GM15510 (cell line): ENCODE results near the gene CRMP1.

ENCODE experiments used
- POLR2A ChIP-seq: IDR thresholded peaks from 3 replicates; pipeline ENCODE4 v1.6.1; 2011; ENCODE audit warnings: borderline replicate concordance; ENCODE audit not compliant: insufficient read length; ENCODE audit errors: extremely low read depth

CRMP1 gene

DNA sequence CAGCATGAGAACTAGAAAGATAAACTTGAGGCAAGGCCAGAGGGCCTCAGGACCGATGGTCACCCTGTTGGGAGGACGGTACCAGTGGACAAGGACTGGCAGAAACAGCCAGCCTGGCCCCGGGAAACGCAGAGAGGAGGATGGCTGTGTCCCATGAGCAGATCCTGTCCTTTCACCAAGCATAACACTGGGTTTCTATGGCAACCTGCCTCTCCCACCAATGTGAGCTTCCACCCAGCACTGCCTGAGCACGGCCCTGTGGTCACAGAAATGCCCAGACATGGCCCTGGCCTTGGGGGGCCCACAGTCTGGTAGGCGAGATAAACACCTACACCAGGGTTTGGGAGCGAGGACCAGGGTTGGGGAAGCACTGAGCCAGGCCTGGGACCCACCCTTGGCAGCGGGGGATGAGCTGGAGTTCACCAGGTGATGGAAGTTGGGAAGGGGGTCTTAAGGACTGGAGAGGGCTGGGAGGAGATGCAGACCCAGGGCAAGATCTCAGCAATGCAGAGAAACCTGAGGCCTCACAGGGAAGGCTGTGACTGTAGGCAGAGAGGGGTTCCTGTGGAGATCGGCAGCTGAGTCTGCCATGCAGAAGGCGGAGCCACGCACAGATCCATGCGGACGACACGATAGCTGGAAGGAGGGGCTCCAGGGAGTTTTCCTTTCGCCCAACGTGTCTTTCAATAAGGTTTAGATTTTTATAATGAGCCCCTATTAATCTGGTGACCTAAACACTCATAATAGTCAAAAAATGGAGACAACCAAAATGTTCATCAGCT lies 32.7 kb upstream of the CRMP1 start:
- no peak for TF ChIP-seq POLR2A

- no peak for TF ChIP-seq POLR2A
These were observed 31.7 kb upstream of the CRMP1 start for GRCh38 chr4:5924461-5925125.

DNA sequence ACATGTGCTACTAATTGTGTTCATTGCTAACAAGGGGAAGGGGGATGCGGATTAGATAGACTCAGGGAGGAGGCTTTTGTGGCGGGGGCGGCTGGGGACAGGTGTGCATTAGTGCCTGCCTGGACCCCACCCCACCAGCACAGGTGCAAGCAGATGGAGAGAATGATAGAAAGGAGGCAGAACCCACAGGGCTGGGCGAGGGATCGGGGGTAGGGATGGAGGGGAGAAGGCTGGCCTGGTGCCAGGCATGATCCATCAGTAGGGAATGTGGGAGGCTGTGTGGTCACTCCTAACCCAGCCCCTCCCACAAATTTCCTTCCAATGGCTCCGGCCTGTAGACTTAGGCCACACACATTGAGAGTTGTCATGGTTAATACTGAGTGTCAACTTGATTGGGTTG lies 30.5 kb upstream of the CRMP1 start:
- TF ChIP-seq POLR2A, result no peak

- TF ChIP-seq POLR2A, result no peak
These were observed 29.7 kb upstream of the CRMP1 start for GRCh38 chr4:5922556-5922955.

DNA sequence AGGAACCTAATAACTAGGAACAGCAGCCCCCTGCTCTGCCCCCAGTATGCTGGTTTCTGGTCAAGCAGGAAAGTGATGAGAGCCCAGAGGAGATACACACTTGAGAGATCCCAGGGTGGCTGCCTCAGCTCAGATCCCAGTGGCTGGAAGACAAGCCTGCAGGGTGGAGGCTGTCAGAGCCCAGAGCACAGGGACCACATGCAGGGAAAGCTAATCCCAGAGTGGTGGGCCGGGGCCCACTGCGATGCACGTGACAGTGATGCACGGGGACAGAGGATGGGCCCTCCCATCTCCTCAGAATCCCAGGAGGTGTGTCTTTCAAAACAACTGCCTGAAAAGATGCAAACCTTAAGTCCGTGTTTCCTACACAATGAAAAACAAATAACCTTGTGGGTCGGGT lies 29.1 kb upstream of the CRMP1 start:
- no peak for TF ChIP-seq POLR2A

- TF ChIP-seq POLR2A, result no peak
These were observed 28.5 kb upstream of the CRMP1 start for GRCh38 chr4:5921101-5921980.

DNA sequence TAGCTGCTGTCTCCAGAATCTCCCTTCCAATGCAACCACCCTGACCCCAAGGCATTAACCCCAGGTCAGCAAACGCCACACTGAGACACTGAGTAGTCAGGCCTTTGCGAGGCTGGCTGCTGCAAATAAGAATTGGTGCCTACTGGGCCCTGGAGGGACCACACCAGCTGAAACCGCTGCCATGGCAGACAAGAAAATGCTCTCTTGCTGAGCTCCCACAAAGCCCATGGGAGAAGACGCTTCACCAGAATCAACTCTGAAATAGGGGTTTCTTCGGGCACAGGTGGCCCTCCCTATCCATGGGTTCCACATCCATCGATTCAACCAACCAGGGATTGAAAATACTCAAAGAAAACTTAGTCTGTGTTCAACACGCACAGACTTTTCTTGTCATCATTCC lies 26.7 kb upstream of the CRMP1 start:
- TF ChIP-seq POLR2A, result no peak

- TF ChIP-seq POLR2A, result no peak
These were observed 26.2 kb upstream of the CRMP1 start for GRCh38 chr4:5919044-5919443.

GRCh38 chr4:5918331-5918985 lies 25.6 kb upstream of the CRMP1 start:
- no peak for TF ChIP-seq POLR2A

- no peak for TF ChIP-seq POLR2A
These were observed 24.8 kb upstream of the CRMP1 start for GRCh38 chr4:5917672-5918071.

DNA sequence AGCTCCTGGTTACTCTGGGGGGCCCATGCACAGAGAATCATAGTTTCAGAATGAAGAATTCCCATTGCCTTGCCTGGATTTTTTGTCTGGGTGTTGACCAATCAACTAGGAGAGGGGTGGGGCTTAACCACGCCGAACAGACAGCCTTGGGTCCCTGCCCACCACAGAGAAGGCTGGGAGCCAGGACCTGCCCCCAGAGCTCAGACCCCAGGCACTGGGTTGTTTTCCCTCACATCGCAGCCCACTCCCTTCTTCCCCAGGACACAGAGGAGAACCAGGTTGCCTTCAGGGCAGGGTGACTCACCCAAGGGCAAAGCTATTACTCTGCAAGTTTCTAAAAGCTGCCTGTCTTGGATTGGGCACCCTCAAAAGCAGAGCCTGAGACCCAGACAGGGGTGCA lies 23.3 kb upstream of the CRMP1 start:
- no peak for TF ChIP-seq POLR2A

- no peak for TF ChIP-seq POLR2A
These were observed 20.6 kb upstream of the CRMP1 start for GRCh38 chr4:5913454-5913853.

DNA sequence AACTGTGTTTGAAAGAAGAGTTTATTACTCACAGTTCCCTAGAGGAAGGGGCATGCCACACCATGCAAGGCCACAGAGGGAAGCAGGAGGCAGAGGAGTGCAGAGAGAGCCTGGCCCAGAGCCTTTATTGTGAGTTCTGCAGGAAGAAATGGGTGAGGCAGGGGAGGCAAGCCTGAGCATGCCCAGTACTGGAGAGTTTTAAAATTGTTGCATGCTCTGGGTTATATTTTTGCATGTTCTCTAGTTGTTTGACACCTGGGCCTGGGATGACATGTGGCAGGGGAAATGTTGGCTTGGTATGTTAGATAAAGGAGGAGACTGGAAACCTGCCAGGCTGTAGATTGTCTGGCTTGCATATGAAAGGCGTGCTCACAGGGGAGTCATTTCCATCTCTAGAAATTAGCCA lies 19.7 kb upstream of the CRMP1 start:
- TF ChIP-seq POLR2A, result no peak

DNA sequence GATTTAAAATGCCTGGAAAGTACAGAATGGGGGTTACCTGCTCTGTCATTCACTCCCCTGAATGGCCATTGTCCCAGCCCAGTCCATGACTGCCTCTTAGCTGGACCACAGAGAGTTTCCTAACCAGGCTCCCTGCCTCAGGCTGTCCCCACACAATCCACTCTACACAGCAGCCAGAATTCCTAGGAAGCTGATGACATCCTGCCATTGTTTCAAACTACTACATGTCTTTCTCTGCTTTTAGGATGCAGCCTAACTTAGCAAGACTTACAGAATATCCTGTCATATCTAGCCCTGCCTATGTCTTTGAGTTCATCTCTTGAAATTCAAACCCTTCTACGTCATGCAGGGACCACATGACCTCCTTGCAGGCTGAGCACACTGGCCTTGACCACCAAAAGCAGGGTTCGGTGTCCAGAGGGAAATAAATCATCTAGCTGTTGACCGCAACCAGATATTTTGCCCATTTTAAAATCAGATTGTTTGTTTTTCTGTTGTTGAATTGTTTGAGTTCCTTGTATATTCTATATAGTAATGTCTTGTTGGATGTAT lies 16.1 kb upstream of the CRMP1 start:
- no peak for TF ChIP-seq POLR2A
